ENCODE data around the gene SPRR5. TPM values are rescaled to one million over a fixed set of nuclear protein-coding genes. Genes with fewer than 3 reads are reported as not detected.

SPRR5 gene
- total RNA-seq, 1 experiment from 2014 or later = not detected

DNA sequence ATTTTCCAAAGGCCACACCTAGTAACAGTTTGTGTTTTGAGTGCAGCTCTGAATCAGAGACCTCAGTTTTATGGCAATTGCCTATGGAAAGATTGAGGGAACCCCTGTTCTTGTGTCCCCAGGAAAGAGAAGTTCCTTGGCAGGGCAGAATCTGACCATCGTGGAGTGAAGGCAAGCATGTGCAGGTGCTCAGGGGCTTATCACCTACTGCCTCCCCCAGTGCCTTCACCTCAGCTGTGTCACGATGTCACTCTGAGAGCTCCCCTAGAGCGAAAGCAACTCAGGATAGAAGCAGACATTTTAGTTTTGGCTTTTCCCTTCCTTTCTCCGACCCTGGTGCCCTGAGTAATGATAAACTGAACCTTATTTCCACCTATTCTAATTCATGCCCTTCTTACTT, 35.1 kb downstream of the SPRR5 start:
- H3K9me2 ChIP-seq (replicated peaks; ENCODE audit: insufficient read depth, low read length) = no peaks in the 10 kb centered on the region
- no peaks in the 10 kb centered on the region for H3K79me2 ChIP-seq (ENCODE audit: low read length)
- no peak overlapping the region for H3K4me2 ChIP-seq (ENCODE audit: low read depth, low read length, poor library complexity, severe bottlenecking)
- H3K36me3 ChIP-seq (ENCODE audit: insufficient read depth, low read length) = no peaks in the 10 kb centered on the region
- H3K4me3 ChIP-seq (ENCODE audit: low read length) = no peak overlapping the region
- peaks cover 32% of the 10 kb centered on the region for H3K4me1 ChIP-seq (ENCODE audit: low read length)
- no peak overlapping the region for H3K9ac ChIP-seq (ENCODE audit: low read length)
- no peak for DNase-seq
- no peak overlapping the region for H3K27ac ChIP-seq (ENCODE audit: low read length)
- H3K27me3 ChIP-seq (ENCODE audit: low read length) = no peaks in the 10 kb centered on the region
- no peak overlapping the region for H2AFZ ChIP-seq (ENCODE audit: low read length)
- no peaks in the 10 kb centered on the region for H3K9me3 ChIP-seq (ENCODE audit: low read length)
- no peaks in the 10 kb centered on the region for H4K20me1 ChIP-seq (ENCODE audit: insufficient read depth, low read depth, low read length)

- no peaks in the 10 kb centered on the region for H3K79me2 ChIP-seq (ENCODE audit: low read length)
- H3K4me1 ChIP-seq (ENCODE audit: low read length) = peaks cover 24% of the 10 kb centered on the region
- H3K4me3 ChIP-seq (ENCODE audit: low read length) = no peak overlapping the region
- no peaks in the 10 kb centered on the region for H3K9me3 ChIP-seq (ENCODE audit: low read length)
- no peaks in the 10 kb centered on the region for H3K27me3 ChIP-seq (ENCODE audit: low read length)
- no peak overlapping the region for H3K4me2 ChIP-seq (ENCODE audit: low read depth, low read length, poor library complexity, severe bottlenecking)
- no peaks in the 10 kb centered on the region for H3K36me3 ChIP-seq (ENCODE audit: insufficient read depth, low read length)
- H3K9me2 ChIP-seq (replicated peaks; ENCODE audit: insufficient read depth, low read length) = no peaks in the 10 kb centered on the region
- H3K9ac ChIP-seq (ENCODE audit: low read length) = no peak overlapping the region
- no peak for DNase-seq
- no peak overlapping the region for H2AFZ ChIP-seq (ENCODE audit: low read length)
- H4K20me1 ChIP-seq (ENCODE audit: insufficient read depth, low read depth, low read length) = no peaks in the 10 kb centered on the region
- H3K27ac ChIP-seq (ENCODE audit: low read length) = no peak overlapping the region
These were observed 36.2 kb downstream of the SPRR5 start for GRCh38 chr1:152983234-152983633.

DNA sequence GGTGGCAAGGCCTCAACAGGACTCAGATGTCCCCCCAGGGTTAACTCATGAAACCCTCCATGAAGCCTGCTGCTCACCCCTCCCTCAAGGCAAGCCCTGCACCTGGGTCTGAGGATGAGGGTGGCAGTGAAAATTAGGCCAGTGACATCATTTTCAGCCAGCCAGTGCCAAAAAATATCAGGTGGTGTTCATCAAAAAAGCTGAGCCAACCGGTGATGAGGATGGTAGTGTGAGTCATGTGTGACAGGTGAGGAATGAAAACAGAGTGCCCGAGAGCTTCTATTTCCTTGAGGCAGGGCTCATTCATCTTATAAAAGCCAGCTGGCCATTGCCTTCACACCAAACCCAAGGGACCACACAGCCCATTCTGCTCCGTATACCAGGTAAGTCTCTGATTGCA, 36.7 kb downstream of the SPRR5 start, which contains the start of gene SPRR1A:
TSS of gene SPRR1A (plus strand) at position 339 of the 400 bp plus-strand sequence. CDS start 1,150 bp downstream, outside the sequence.
- Histone ChIP-seq H3K9ac (ENCODE audit: low read length) (no peak within 1 kb of the TSS), H3K27ac (ENCODE audit: low read length) (no peak within 1 kb of the TSS), H2AFZ (ENCODE audit: low read length) (no peak within 1 kb of the TSS), H3K4me1 (ENCODE audit: low read length) (peaks cover 19% of the 10 kb centered on the region), H3K27me3 (ENCODE audit: low read length) (no peaks in the 10 kb centered on the region), H3K4me3 (ENCODE audit: low read length) (no peak within 1 kb of the TSS), H3K4me2 (ENCODE audit: low read depth, low read length, poor library complexity, severe bottlenecking) (no peak within 1 kb of the TSS), H4K20me1 (ENCODE audit: insufficient read depth, low read depth, low read length) (no peaks in the 10 kb centered on the region), H3K79me2 (ENCODE audit: low read length) (no peaks in the 10 kb centered on the region), H3K9me3 (ENCODE audit: low read length) (no peaks in the 10 kb centered on the region), H3K9me2 (replicated peaks; ENCODE audit: insufficient read depth, low read length) (no peaks in the 10 kb centered on the region), H3K36me3 (ENCODE audit: insufficient read depth, low read length) (no peaks in the 10 kb centered on the region)
- no peak for DNase-seq

- Histone ChIP-seq H3K9ac (ENCODE audit: low read length) (no peak overlapping the region), H3K4me3 (ENCODE audit: low read length) (no peak overlapping the region), H3K9me3 (ENCODE audit: low read length) (no peaks in the 10 kb centered on the region), H3K4me2 (ENCODE audit: low read depth, low read length, poor library complexity, severe bottlenecking) (no peak overlapping the region), H3K4me1 (ENCODE audit: low read length) (0 out of 2 replicates have a peak, but pooled peaks cover 4% of the 10 kb centered on the region), H3K79me2 (ENCODE audit: low read length) (no peaks in the 10 kb centered on the region), H4K20me1 (ENCODE audit: insufficient read depth, low read depth, low read length) (no peaks in the 10 kb centered on the region), H2AFZ (ENCODE audit: low read length) (no peak overlapping the region), H3K36me3 (ENCODE audit: insufficient read depth, low read length) (no peaks in the 10 kb centered on the region), H3K27ac (ENCODE audit: low read length) (no peak overlapping the region), H3K27me3 (ENCODE audit: low read length) (no peaks in the 10 kb centered on the region), H3K9me2 (replicated peaks; ENCODE audit: insufficient read depth, low read length) (no peaks in the 10 kb centered on the region)
- DNase-seq = no peak
These were observed 39.6 kb downstream of the SPRR5 start for GRCh38 chr1:152986578-152986977.

GRCh38 chr1:152993186-152993585, 46.2 kb downstream of the SPRR5 start:
- Histone ChIP-seq H3K9me3 (ENCODE audit: low read length) (no peaks in the 10 kb centered on the region), H3K4me1 (ENCODE audit: low read length) (0 out of 2 replicates have a peak, but pooled peaks cover 4% of the 10 kb centered on the region), H3K27ac (ENCODE audit: low read length) (no peak overlapping the region), H3K36me3 (ENCODE audit: insufficient read depth, low read length) (no peaks in the 10 kb centered on the region), H4K20me1 (ENCODE audit: insufficient read depth, low read depth, low read length) (no peaks in the 10 kb centered on the region), H3K79me2 (ENCODE audit: low read length) (no peaks in the 10 kb centered on the region), H3K4me3 (ENCODE audit: low read length) (no peak overlapping the region), H3K9me2 (replicated peaks; ENCODE audit: insufficient read depth, low read length) (no peaks in the 10 kb centered on the region), H3K27me3 (ENCODE audit: low read length) (no peaks in the 10 kb centered on the region), H3K4me2 (ENCODE audit: low read depth, low read length, poor library complexity, severe bottlenecking) (no peak overlapping the region), H3K9ac (ENCODE audit: low read length) (no peak overlapping the region), H2AFZ (ENCODE audit: low read length) (no peak overlapping the region)
- no peak for DNase-seq

- Histone ChIP-seq H3K27ac (ENCODE audit: low read length) (no peak overlapping the region), H3K4me3 (ENCODE audit: low read length) (no peak overlapping the region), H3K9me2 (replicated peaks; ENCODE audit: insufficient read depth, low read length) (no peaks in the 10 kb centered on the region)
These were observed 48.8 kb downstream of the SPRR5 start for GRCh38 chr1:152995842-152996241.

DNA sequence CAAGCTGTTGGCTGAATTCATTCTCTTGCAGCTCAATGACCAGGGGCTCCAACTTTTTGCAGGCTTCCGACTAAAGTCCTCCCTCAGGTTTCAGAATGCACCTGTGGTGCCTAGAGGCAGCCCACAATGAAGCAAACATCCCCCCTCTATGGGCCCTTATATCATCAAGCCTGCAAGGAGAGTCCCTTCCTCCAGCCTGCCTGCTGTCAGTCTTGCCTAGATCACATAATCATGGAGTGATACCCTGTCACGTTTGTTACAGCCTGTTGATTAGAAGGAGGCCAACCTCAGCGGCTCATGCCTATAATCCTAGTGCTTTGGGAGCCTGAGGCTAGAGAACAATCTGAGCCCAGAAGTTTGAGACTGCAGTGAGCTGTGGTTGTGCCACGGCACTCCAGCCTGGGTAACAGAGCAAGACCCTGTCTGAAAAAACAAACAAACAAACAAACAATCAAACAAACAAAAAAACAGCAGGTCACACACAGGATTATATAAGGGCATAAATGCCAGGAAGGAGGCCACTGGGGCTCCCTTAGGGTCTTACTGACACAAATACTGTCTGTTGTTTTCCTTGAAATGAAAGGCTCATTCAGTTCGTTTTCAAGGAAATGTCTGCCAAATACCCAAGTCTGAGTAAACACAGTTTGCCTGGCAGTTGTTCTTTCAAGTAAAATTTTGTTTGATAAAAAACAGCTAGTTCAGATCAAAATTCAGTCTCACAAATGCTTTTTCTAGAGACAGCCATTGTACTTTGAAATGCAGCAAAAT, 49.8 kb downstream of the SPRR5 start:
- no peak overlapping the region for H3K4me3 ChIP-seq (ENCODE audit: low read length)
- H2AFZ ChIP-seq (ENCODE audit: low read length) = no peak overlapping the region
- no peak overlapping the region for H3K27ac ChIP-seq (ENCODE audit: low read length)
- H3K79me2 ChIP-seq (ENCODE audit: low read length) = no peaks in the 10 kb centered on the region
- no peaks in the 10 kb centered on the region for H3K9me2 ChIP-seq (replicated peaks; ENCODE audit: insufficient read depth, low read length)
- H3K36me3 ChIP-seq (ENCODE audit: insufficient read depth, low read length) = no peaks in the 10 kb centered on the region
- no peaks in the 10 kb centered on the region for H3K27me3 ChIP-seq (ENCODE audit: low read length)
- H3K4me1 ChIP-seq (ENCODE audit: low read length) = no peaks in the 10 kb centered on the region
- no peak overlapping the region for H3K9ac ChIP-seq (ENCODE audit: low read length)
- no peaks in the 10 kb centered on the region for H4K20me1 ChIP-seq (ENCODE audit: insufficient read depth, low read depth, low read length)
- H3K4me2 ChIP-seq (ENCODE audit: low read depth, low read length, poor library complexity, severe bottlenecking) = no peak overlapping the region
- no peak for DNase-seq
- H3K9me3 ChIP-seq (ENCODE audit: low read length) = no peaks in the 10 kb centered on the region

More at GRCh38 chr1:152995842-152996241, 48.8 kb downstream of the SPRR5 start:
- Histone ChIP-seq H4K20me1 (ENCODE audit: insufficient read depth, low read depth, low read length) (no peaks in the 10 kb centered on the region), H3K9me3 (ENCODE audit: low read length) (no peaks in the 10 kb centered on the region), H3K36me3 (ENCODE audit: insufficient read depth, low read length) (no peaks in the 10 kb centered on the region), H2AFZ (ENCODE audit: low read length) (no peak overlapping the region), H3K79me2 (ENCODE audit: low read length) (no peaks in the 10 kb centered on the region), H3K27me3 (ENCODE audit: low read length) (no peaks in the 10 kb centered on the region), H3K4me1 (ENCODE audit: low read length) (no peaks in the 10 kb centered on the region), H3K4me2 (ENCODE audit: low read depth, low read length, poor library complexity, severe bottlenecking) (no peak overlapping the region), H3K9ac (ENCODE audit: low read length) (no peak overlapping the region)
- DNase-seq = no peak

- Histone ChIP-seq H3K36me3 (ENCODE audit: insufficient read depth, low read length) (no peaks in the 10 kb centered on the region), H2AFZ (ENCODE audit: low read length) (no peak overlapping the region)
These were observed 50.9 kb downstream of the SPRR5 start for GRCh38 chr1:152997901-152998300.

More at GRCh38 chr1:152997901-152998300, 50.9 kb downstream of the SPRR5 start:
- no peak for DNase-seq
- H3K9ac ChIP-seq (ENCODE audit: low read length) = no peak overlapping the region
- H3K79me2 ChIP-seq (ENCODE audit: low read length) = no peaks in the 10 kb centered on the region
- H3K4me1 ChIP-seq (ENCODE audit: low read length) = peaks cover 8% of the 10 kb centered on the region
- no peaks in the 10 kb centered on the region for H3K27me3 ChIP-seq (ENCODE audit: low read length)
- H3K4me3 ChIP-seq (ENCODE audit: low read length) = no peak overlapping the region
- no peaks in the 10 kb centered on the region for H3K9me2 ChIP-seq (replicated peaks; ENCODE audit: insufficient read depth, low read length)
- H3K9me3 ChIP-seq (ENCODE audit: low read length) = no peaks in the 10 kb centered on the region
- H3K4me2 ChIP-seq (ENCODE audit: low read depth, low read length, poor library complexity, severe bottlenecking) = no peak overlapping the region
- H3K27ac ChIP-seq (ENCODE audit: low read length) = no peak overlapping the region
- H4K20me1 ChIP-seq (ENCODE audit: insufficient read depth, low read depth, low read length) = no peaks in the 10 kb centered on the region
